GM19238 (cell line): Measurements from ENCODE around the gene SPEF1.

Source experiments
- DNase-seq: peaks from one replicate; pipeline ENCODE4 v3.0.0; 2011; ENCODE audit warnings: low spot score; ENCODE audit not compliant: insufficient read length

The SPEF1 gene

DNA sequence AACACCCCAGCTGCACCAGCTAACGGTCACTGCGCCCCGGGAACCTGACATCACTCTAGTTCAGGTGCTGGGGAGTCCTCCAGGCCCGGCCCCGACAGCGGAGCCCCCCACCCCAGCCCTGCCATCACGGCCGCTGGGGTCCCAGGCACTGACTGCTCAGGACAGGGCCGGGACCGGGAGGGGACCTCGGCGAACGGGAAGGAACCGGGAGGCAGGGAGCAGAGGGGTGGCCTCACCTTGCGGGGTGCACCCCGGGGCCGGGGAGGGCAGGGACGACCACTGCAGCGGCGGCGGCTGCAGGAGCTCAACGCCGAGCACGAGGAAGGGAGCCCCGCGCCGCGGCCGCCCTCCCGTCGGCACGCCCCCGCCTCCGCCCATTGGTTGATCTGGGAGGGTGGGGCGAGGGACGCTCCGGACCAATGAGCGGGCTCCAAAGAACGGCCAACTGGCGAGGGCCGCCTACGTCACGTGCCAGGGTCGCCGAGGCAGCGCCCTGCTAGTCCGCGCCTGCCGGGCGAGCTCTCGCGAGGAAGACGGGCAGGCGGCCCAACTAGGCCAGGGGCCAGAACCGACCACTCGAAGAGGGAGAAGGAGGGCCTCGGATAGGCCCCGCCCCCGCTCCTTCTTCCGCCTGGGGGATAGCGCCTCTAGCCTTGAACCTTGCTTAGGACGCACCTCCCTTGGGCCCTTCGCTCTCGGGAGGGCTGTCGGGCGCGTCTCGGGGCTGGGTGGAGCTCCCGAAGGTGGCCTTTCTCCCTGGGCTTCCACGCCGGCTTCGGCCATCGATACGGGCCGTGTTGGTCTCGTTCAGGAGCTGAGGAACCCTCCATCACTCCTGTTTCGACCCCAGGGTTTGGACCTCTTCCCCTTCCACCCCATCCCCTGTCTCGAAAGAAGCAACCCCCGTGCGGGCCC lies 13.6 kb downstream of the SPEF1 start, which contains the start of gene ADISSP:
Gene ADISSP, minus strand, starts transcription at position 327 of the 915 bp plus-strand sequence. CDS start 7,653 bp downstream, outside the sequence.
- peak; percentile 98 for DNase-seq

DNA sequence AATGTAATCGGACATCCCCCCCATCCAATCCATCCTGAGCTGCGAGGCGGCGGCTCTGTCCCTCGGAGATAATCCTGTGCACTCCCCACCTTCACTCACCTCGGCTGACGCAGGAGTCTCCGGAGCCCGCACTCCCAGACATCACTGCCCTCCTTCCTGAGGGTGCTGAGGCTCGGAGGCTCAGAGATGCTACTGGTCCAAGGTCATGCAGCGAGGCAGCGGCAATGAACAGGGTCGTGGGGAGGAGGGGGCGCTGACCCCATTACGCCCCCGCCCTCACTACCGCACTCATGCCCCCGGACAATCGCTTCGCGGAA lies 14.2 kb downstream of the SPEF1 start:
- DNase-seq = no peak

DNA sequence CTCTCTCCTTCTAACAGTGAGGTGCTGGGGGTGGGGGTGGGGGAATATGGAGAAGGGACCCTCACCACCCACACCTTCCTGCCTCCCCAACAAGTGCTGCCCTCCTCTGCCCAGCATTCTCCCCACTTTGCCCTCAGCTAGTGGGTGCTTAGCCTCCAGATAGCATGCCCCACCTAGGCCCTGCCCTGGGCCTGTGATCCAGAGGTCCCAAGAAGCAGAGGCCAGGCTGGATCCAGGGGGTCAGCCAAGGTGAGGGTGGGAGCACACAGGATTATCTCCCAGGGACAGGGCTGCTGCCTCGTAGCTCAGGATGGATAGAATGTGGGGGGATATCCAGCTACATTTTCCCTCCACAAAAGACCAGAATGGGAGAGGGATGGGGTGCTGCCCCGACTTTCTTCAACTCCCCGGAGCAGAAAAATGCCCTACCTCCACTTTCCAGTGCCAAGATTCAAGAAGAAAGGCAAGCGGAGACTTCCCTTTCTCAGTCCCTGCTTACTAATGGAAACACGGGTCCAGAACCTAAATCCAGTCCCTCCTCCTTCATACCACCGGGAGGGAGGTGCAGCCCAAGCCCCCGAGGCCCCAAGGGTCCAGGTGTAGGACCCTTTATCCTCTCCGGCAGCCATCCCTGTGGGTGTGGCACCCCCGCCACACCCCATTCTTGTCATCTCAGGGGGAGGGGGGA lies 14.7 kb downstream of the SPEF1 start:
- no peak for DNase-seq

DNA sequence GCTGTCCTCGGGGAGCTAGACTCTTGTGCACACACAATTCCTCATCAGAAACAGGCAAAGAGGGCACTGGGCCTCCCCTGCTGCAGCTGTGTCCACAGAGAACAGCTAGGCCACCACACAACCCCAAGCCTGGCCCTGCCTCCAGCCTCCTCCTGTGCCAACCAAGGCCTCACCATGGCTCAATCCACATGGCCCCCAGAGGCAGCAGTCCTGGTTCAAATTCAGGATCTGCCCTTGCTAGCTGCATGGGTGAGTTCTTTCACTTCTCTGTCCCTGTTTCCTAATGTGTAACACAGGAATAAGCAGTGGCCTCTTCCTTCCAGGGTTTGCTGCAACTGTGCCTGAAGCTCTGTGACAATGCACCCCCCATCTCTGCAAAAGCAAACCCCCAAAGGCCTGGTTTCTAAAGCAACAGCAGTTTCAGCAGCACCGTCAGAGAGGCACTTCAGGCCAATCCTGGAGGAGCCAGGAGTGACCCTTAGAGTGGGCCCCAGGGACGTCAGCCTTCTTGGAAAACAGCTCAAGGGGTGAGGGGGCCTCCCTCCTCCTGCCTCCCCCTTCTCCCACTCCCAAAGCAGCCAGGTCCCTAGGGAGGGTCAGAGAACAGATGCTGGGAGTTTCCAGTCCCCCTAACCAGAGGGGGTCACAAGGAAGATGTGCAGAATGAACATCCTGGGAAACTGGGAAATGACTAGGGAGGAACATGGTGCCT lies 15.9 kb downstream of the SPEF1 start:
- DNase-seq = no peak

DNA sequence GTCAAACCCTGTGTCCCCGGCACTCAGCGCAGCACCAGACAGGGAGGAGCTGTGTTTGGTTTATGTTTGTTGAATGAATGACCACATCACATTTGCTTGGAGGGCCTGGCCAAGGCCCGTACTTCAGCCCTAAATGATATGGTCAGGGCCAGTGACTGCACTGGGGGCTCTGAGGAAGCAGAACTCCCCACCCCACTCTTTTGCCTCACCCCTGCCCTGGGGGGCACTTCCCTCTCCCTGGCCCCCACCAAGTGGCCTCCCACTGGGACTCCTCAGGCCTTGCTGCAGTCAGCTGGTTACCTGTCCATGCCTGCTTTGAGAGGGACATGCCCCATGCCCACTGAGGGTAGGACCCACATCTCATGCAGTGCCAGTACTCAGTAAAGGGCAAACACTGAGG lies 16.6 kb downstream of the SPEF1 start:
- DNase-seq = no peak

DNA sequence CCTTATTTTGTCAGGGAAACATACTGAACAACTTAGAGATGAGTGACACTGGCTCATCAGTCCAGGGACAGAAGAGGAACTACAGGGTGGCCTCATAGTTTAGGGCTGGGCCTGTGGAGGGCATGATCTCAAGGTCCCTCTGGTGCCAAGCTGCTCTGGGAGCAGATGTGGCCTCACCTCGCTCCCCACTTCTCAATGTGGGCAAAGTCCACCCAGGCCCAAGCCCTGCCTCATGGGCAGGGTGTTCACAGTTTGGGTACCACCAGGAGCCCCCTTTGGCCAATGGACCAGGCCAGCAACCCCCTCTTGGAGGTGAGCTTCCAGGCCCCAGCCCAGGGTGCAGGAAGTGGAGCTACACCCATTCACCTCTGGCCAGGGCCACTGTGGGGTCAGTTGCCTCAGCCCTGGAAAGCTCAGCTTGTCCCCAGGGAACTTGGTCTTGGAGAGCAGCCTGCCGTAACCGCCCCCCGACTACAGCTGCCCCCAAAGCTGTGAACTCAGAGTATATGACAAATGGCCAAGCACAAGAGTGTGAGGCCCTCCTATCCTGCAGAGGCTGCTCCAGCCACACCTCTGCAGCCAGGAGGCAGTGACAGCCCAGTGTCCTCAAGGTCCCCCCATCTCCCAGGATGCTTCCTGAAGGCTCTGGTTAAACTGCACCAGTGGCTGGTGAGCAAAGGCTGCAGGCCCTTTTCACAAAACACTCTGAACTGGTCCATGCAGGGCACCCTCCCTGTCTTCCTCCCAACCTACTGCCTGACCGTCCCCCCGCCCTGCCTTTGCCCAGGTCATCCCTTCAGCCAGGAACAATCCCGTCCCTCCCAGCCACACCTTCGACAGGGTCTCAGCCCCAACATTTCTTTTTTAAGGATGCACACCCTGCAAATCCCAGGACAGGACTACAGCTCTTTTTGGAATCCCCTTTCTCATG lies 17.3 kb downstream of the SPEF1 start:
- no peak for DNase-seq

DNA sequence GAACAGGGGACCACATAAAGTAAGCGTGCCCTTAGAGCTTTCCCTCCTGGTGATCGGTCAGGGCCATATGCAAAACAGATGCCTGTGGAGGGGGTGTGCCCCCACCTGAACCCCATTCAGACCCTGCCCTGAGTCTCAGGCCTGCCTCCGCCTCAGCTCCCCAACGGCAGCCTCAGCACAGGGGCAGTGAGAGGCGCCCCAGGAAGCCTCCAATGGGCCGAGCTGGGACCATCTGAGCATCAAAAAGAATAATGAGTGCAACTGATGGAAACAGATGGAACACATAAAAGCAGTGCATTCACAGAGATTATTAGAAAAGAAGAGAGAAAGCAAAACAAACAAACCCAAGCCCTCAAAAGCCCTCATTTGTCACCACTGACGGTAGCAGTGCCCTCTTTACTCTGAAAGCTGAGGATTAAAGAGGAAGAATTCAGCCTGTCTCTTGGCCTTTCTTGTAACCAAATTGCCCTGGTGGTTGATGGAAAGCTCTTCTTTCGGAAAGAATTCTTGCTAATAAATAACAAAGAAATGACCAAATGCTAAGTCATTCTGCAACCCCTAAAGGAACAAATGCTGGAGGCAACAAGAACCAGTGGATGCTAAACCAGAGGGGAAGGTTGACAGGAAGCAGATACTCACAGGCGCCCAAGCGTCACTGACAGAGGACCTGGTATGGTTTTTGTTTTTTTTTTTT lies 20.4 kb downstream of the SPEF1 start:
- no peak for DNase-seq

DNA sequence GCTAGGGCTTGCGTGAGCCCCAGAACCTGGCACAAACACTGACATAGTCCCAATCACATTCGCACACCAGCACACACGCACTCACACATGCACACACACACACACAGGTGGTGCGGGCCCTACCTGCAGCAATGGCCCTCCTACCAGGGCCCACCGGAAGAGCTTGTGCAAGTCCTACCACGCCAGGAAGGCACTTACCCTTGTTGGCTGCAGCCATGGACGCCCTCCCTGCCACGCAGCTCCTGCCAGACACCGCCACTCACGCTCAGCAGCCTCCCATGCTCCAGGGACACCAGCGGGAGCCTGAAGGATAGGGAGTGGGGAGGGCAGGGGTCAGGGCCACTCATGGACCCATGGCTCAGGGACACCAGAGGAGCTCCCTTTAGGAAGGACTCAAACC lies 21.4 kb downstream of the SPEF1 start:
- no peak for DNase-seq

DNA sequence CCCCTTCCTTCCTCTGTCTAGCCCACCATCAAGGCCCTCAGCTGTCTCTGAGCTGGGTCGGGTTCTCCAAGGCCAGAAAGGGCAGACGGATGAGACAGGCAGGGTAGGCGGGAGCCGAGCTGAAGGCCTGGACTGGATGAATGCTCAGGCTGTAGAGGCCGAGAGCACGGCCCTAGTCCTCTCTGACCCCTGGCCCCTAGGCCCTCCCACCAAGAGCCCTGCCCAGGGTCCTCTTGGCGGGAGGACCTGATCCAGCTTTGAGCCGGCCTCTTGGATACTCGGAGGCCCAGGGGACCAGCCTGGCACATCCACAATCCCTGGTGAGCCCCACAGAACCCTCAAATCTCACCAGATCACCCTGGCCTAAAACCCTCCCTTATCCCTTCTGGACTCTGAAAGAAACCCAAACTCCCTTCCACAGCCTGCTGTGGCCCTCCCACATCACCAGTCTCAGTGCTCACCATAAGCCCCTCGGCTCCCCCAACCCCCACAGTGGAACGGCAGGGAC lies 21.9 kb downstream of the SPEF1 start:
- no peak for DNase-seq

DNA sequence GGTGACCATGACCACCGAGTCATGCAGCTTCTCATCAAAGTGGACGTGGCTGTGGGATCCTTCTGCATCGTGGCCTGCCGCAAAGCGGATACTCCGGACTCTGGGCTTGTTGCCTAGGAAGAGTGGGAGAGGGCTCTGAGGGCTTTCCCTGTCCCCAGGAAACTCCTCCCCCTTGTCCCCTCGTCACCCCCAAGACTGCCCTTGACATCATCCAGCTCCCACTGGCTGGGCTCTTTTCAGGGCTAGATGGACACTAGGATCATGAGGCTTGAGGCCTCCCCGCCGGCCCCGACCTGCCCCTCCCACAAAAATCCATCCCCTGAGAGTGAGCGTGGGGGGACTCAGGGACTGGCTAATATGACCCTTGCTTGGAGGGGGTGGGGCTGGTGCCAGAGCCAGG lies 22.7 kb downstream of the SPEF1 start:
- DNase-seq = no peak

DNA sequence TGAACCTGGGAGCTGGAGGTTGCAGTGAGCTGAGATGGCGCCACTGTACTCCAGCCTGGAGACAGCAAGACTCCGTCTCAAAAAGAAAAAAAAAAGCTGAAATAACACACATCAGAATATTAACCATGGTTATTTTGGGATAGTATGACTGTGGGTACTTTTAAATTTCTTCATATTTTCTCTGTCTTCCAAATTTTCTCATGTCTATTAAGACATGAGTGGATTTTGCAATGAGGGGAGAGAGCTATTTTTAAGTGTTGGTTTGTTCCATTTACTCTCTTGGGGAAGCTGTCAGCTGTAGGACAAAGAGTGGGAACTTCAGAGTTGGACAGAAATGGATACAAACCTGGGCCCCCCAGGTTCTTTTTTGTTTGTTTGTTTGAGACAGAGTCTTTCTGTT lies 24.0 kb downstream of the SPEF1 start:
- no peak for DNase-seq

DNA sequence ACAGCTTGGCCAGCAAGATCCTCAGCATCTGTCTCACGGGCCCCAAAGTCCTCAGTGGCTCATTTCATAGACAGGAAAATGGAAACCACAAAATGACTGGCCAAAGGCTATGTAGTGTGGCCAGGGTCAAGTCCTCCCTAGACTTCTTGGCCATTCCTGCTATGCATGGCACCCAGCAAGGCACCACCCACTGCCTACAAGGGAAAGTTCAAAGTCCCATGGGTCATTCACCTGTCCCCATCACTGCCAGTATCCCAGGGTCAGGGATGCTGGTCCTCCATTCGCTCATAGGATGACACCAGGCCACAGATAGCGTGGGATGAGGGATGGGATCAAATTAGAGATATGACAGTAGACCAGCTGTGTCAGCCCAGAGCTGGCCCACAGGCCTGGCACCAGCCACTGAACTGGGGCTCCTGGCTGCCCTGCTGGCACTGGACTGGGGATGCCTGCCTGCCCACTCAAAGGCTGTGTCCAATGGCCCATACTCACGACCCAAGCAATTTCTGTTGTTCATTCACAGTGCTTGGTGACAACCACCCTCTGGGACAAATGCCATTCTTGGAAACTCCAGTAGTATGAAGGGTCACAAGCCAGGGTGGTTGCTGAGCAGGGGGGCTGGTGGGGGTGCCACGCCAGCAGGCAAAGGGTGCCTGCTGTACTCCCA lies 25.3 kb downstream of the SPEF1 start:
- DNase-seq = no peak

DNA sequence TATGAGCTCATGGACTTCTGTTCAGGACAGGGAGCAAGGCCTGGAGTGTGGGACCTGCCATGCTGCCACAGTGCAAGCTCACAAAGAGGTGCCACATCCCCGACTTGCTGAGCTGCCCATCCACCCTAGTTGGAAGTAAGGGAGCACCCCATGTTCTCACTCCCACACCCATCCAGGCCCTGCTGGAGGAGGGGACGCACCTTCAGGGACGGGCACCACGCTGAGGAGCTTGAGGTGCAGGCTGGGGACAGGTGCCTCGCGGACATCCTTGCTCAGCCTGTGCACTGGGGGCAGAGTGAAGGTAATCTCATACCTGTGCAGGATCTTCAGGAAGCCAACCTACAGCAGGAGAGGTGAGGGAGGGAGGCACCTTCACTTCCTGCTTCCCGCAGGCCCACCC lies 26.0 kb downstream of the SPEF1 start:
- no peak for DNase-seq

DNA sequence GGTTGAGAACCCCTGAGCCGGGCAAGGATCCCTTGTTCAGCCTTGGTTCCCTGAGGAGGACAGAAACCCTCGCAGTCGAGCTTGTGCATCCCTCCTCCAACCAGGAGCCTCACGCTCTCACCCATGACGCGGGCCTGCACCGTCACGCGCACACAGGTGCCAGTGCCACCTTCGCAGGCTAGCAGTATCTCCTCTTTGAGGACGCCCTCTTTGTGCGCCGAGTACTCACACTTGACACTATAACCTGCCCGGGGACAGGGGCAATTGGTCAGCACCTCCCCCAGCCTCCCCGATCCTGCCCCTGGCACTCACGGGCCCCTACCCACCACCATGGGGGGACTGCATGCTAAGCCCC lies 27.0 kb downstream of the SPEF1 start:
- no peak for DNase-seq

DNA sequence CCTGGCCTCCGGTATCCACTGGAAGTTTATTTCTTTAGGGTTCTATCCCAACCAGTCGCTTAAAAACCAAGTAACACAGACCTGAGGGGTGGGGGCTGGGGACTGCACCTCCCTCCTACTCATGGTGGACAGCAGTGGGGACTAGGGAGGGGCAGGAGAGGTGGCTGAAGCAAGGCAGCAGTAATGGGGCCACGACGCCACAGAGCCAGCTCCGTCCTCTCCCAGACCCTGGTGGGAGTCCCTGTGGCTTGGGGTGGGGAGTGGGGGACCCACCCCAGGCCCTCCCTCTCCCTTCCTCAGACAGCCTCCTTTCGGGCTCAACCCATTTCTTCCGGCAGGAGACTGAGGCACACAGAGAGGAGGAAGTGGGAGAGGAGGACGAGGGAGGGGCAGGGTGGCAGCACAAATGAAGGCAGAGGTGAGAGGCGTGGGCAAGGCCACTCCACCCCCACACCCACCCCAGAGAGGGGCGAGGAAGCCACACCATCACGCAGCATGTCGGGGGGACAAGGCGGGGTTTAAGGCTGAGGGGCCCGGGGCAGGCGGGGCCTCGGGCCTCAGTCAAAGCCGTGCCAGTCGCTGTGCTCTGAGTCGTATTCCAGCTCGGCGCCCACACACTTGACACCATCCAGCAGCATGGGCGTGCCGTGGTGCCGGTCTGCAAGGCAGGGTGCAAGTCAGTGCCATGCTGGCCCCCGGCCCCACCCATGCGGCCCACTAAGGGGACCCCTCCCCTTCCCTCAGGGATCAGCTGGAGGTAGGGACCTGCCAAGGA lies 27.6 kb downstream of the SPEF1 start:
- DNase-seq = no peak

DNA sequence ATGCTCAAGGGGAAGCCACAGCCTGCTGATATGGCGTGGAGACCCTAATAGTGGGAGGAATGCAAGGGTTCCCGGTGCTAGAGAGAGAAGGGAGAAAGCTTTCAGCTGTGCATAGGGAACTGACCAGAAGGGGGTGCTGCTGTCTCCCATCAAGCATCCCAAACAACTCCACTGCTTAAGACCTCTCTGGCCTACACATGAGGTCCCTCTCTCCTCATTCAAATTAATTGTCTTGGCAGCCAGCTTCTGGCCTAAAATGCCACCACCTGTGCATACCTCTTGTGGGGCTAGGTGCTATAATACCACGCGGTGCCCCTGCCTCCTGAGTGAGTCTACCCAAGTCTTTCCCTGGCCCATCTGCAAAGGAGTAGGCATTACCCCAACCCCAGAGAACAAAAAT lies 28.1 kb downstream of the SPEF1 start:
- DNase-seq = peak; percentile 76

DNA sequence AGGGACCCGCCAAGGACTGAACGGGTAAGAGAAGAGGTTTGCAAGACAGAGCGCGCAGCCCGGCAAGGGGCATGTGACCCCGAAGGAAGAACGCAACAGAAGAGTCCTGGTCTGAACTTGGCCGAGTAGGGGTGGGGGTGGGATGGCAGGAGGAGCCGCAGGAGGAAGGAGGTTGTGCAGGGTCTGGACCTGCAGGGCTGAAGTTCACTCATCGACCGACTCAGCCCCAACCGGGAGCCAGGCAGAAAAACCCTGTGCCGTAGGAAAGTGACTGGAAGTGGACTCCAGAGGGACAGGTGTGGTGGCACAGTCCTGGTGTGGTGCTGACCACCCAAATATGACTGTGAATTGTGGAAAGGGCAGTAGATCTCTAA lies 28.9 kb downstream of the SPEF1 start:
- DNase-seq = no peak

DNA sequence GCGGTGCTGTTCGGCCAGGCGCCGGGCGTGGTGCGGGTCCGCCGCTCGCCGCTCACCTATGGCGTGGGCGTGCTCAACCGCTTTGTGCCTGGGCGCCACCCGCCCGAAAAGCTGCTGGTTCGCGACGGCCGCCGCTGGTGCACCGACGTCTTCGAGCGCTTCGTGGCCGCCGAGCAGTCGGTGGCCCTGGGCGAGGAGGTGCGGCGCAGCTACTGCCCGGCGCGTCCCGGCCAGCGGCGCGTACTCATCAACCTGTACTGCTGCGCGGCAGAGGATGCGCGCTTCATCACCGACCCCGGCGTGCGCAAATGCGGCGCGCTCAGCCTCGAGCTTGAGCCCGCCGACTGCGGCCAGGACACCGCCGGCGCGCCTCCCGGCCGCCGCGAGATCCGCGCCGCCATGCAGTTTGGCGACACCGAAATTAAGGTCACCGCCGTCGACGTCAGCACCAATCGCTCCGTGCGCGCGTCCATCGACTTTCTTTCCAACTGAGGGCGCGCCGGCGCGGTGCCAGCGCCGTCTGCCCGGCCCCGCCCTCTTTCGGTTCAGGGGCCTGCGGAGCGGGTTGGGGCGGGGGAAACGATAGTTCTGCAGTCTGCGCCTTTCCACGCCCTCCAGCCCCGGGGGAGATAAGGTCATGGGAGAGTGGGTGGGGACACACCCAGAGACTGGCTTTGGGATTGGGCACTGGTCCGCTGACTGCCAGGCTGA lies 29.4 kb downstream of the SPEF1 start:
- DNase-seq = no peak

DNA sequence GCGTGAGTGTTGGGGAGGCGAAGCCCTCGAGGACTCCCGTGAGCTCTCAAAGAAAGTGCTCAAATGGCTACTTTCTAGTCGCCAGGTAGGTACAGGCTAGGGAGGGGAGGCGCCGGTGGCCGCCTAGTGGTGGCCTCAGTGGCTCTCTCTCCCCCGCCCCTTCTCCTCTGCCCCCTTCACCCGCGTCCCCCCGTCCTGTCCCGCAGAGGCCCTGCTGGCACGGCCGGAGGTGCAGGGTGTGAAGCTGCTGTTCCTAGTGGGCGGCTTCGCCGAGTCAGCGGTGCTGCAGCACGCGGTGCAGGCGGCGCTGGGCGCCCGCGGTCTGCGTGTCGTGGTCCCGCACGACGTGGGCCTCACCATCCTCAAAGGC lies 30.0 kb downstream of the SPEF1 start:
- DNase-seq = no peak
